ENCODE data around the gene ETV7. TPM values are rescaled to one million over a fixed set of nuclear protein-coding genes. Genes with fewer than 3 reads are reported as not detected.
"Not testable (repeated sequence)": the region's sequence is repeated elsewhere in the genome, so short reads cannot be mapped to it uniquely, and the experiment has no call there.

Gene ETV7
- total and polyA plus RNA-seq, 2 of the 13 experiments (the other 11 are each of a cell fraction or from before 2014, with no cell fraction given), result not detected

DNA sequence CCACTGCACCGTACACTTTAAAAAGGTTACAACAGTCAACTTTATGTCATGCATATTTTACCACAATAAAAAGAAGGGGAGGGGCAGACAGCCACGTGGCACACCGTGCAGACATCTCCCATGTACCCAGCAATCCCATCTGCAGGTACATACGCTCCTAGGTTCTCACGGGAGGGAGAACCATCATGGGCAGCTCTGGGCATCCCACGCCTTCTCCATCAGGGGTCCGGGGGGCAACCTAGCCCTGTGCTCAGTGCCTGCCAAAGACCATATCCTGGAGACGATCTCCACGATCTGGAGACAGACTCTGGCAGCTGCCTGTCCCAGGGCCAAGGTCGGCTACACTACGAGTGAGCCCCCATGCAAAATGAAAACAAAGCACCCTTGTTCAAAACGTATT lies 48.3 kb downstream of the ETV7 start:
- no peaks in the 10 kb centered on the region for H3K79me2 ChIP-seq (ENCODE audit: insufficient read depth, low read length)
- FAIRE-seq (no peak), ATAC-seq (no peak), DNase-seq (ENCODE audit: low spot score) (no peak)
- H3K9ac ChIP-seq (ENCODE audit: insufficient read depth, low read depth, low read length), result no peak overlapping the region
- WGBS (ENCODE audit: low lambda C conversion rate), result 30% methylated on average over 11 of the region's 12 CpGs
- no TSS peak for BruUV-seq (replicated peaks)
- no peaks in the 10 kb centered on the region for H4K20me1 ChIP-seq (ENCODE audit: insufficient read depth, low read length)
- H3K27me3 ChIP-seq (ENCODE audit: control insufficient read depth in 1 of 2, insufficient read depth in 2 of 2, low read length in 2 of 2), result peaks cover 2 to 29% of the 10 kb centered on the region in 2 experiments
- H3K4me3 ChIP-seq (replicated peaks in 1 of 3; ENCODE audit: insufficient read depth in 1 of 3, low read depth in 2 of 3, low read length in 3 of 3), result no peak overlapping the region
- H3K4me1 ChIP-seq (ENCODE audit: insufficient read depth, low read length), result peaks cover 44% of the 10 kb centered on the region
- H3K27ac ChIP-seq (ENCODE audit: extremely low read length, insufficient read depth, low read length), result no peak overlapping the region
- H2AFZ ChIP-seq (ENCODE audit: low read length), result no peak overlapping the region
- in situ Hi-C loops (cut with HindIII; ENCODE audit: extremely low pct_ligation_motif_present, low pct_unique_long_range_greater_than_20kb) (no loop called here), intact Hi-C loops (cut with micrococcal nuclease; ENCODE audit: unreplicated experiment) (no loop called here)
- CTCF ChIA-PET (ENCODE audit: low intra/inter-chr PET ratio, low total read pairs), result no interaction called here
- POLR2A ChIA-PET, result no interaction called here
- no peaks in the 10 kb centered on the region for H3K9me3 ChIP-seq (ENCODE audit: low read length)
- H3K4me2 ChIP-seq (ENCODE audit: low read depth, low read length), result no peak overlapping the region
- no peaks in the 10 kb centered on the region for H3K36me3 ChIP-seq (replicated peaks in 1 of 2; ENCODE audit: control insufficient read depth in 1 of 2, insufficient read depth in 2 of 2, low read length in 2 of 2)
- TF ChIP-seq GMEB1 (CRISPR knock-in tag; IDR thresholded peaks at IDR 0.05; ENCODE audit: borderline replicate concordance), result no peak

DNA sequence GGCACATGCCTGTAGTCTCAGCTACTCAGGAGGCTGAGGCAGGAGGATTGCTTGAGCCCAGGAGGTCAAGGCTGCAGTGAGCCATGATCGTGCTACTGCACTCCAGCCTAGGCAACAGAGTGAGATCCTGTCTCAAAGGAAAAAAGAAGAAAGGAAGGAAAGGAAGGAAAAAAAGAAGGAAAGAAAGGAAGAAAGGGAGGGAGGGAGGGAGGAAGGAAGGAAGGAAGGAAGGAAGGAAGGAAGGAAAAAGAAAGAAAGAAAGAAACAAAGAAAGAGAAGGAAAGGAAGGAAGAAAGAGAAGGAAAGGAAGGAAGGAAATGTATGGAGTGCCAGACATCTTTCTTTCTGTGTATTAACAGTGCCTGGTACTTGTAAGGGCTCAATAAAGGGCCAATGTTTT lies 49.2 kb downstream of the ETV7 start:
- in situ Hi-C loops (cut with HindIII; ENCODE audit: extremely low pct_ligation_motif_present, low pct_unique_long_range_greater_than_20kb); intact Hi-C loops (cut with micrococcal nuclease; ENCODE audit: unreplicated experiment): not testable (repeated sequence)
- 30% methylated on average over 1 of the region's 1 CpG for WGBS (ENCODE audit: low lambda C conversion rate)

More for the DNA sequence above, 49.2 kb downstream of the ETV7 start:
- ATAC-seq; DNase-seq (ENCODE audit: low spot score); POLR2A ChIA-PET; H2AFZ ChIP-seq (ENCODE audit: low read length); H3K4me2 ChIP-seq (ENCODE audit: low read depth, low read length); H3K79me2 ChIP-seq (ENCODE audit: insufficient read depth, low read length); H3K36me3 ChIP-seq (replicated peaks in 1 of 2; ENCODE audit: control insufficient read depth in 1 of 2, insufficient read depth in 2 of 2, low read length in 2 of 2); H4K20me1 ChIP-seq (ENCODE audit: insufficient read depth, low read length); H3K27ac ChIP-seq (ENCODE audit: extremely low read length, insufficient read depth, low read length); H3K9me3 ChIP-seq (ENCODE audit: low read length); H3K9ac ChIP-seq (ENCODE audit: insufficient read depth, low read depth, low read length); H3K4me3 ChIP-seq (replicated peaks in 1 of 3; ENCODE audit: insufficient read depth in 1 of 3, low read depth in 2 of 3, low read length in 3 of 3); BruUV-seq (replicated peaks); FAIRE-seq: not testable (repeated sequence)
- CTCF ChIA-PET (ENCODE audit: low intra/inter-chr PET ratio, low total read pairs), result interaction anchor here (1.0 kb wide), 1 partner anchor 36 kb away, joined by 3 read pairs; no protein-coding TSS in a partner anchor
- peaks cover 47% of the 10 kb centered on the region for H3K4me1 ChIP-seq (ENCODE audit: insufficient read depth, low read length)
- peaks cover 5 to 38% of the 10 kb centered on the region in 2 experiments for H3K27me3 ChIP-seq (ENCODE audit: control insufficient read depth in 1 of 2, insufficient read depth in 2 of 2, low read length in 2 of 2)
